ENCODE measurements around the gene TIMP2. TPM values are rescaled to one million over a fixed set of nuclear protein-coding genes. Genes with fewer than 3 reads are reported as not detected.

Gene TIMP2
- polyA plus RNA-seq, 1 donor from 2014 or later, result 25.6 TPM

- H3K4me2 ChIP-seq (ENCODE audit: low read length), result no peak overlapping the region
Observed at GRCh38 chr17:78819806-78820792, 105.1 kb downstream of the TIMP2 start.

GRCh38 chr17:78819402-78819801 is 105.8 kb downstream of the TIMP2 start:
- Histone ChIP-seq H2AFZ (ENCODE audit: low read depth, low read length) (no peak overlapping the region), H3K4me3 (ENCODE audit: low read length) (no peak overlapping the region), H3K36me3 (ENCODE audit: insufficient read depth, low read length) (no peaks in the 10 kb centered on the region)
- TF ChIP-seq RAD21 (conservative IDR thresholded peaks at IDR 0.05) (no peak), MXI1 (conservative IDR thresholded peaks at IDR 0.05; ENCODE audit: poor library complexity, severe bottlenecking) (no peak), TAF1 (IDR thresholded peaks at IDR 0.05; ENCODE audit: low read depth) (no peak), REST (IDR thresholded peaks at IDR 0.05; ENCODE audit: borderline replicate concordance) (no peak), CTCF (IDR thresholded peaks at IDR 0.05; ENCODE audit: poor library complexity, severe bottlenecking) (no peak)

More at GRCh38 chr17:78819806-78820792, 105.1 kb downstream of the TIMP2 start:
- TF ChIP-seq CTCF (IDR thresholded peaks at IDR 0.05; ENCODE audit: poor library complexity, severe bottlenecking) (no peak), RAD21 (conservative IDR thresholded peaks at IDR 0.05) (no peak), SMC3 (conservative IDR thresholded peaks at IDR 0.05; ENCODE audit: poor library complexity) (no peak), REST (IDR thresholded peaks at IDR 0.05; ENCODE audit: borderline replicate concordance) (no peak), EP300 (conservative IDR thresholded peaks at IDR 0.05; ENCODE audit: poor library complexity, severe bottlenecking) (no peak), POLR2AphosphoS5 (IDR thresholded peaks at IDR 0.05) (no peak)
- H3K27ac ChIP-seq (ENCODE audit: low read length), result no peak overlapping the region
- H3F3A ChIP-seq (ENCODE audit: insufficient read depth, low read length, poor library complexity, severe bottlenecking), result no peaks in the 10 kb centered on the region
- no peak overlapping the region for H3K4me3 ChIP-seq (ENCODE audit: low read length)
- no peaks in the 10 kb centered on the region for H3K27me3 ChIP-seq (ENCODE audit: insufficient read depth, low read depth, low read length)
- no peaks in the 10 kb centered on the region for H3K9me2 ChIP-seq (ENCODE audit: insufficient read depth, low read length)
- no peaks in the 10 kb centered on the region for H3K36me3 ChIP-seq (ENCODE audit: insufficient read depth, low read length)
- H2AFZ ChIP-seq (ENCODE audit: low read depth, low read length), result no peak overlapping the region
- no peaks in the 10 kb centered on the region for H3K9me3 ChIP-seq (ENCODE audit: low read length)
- no peak overlapping the region for H3K9ac ChIP-seq (ENCODE audit: low read length)
- no peaks in the 10 kb centered on the region for H3K79me2 ChIP-seq (replicated peaks; ENCODE audit: insufficient read depth, low read length)
- H4K20me1 ChIP-seq (ENCODE audit: insufficient read depth), result no peaks in the 10 kb centered on the region

More at GRCh38 chr17:78819402-78819801, 105.8 kb downstream of the TIMP2 start:
- H3K9ac ChIP-seq (ENCODE audit: low read length), result no peak overlapping the region
- no peaks in the 10 kb centered on the region for H3F3A ChIP-seq (ENCODE audit: insufficient read depth, low read length, poor library complexity, severe bottlenecking)
- H3K4me2 ChIP-seq (ENCODE audit: low read length), result no peak overlapping the region
- no peaks in the 10 kb centered on the region for H3K27me3 ChIP-seq (ENCODE audit: insufficient read depth, low read depth, low read length)
- no peak overlapping the region for H3K27ac ChIP-seq (ENCODE audit: low read length)
- H3K9me3 ChIP-seq (ENCODE audit: low read length), result no peaks in the 10 kb centered on the region
- no peaks in the 10 kb centered on the region for H4K20me1 ChIP-seq (ENCODE audit: insufficient read depth)
- no peaks in the 10 kb centered on the region for H3K79me2 ChIP-seq (replicated peaks; ENCODE audit: insufficient read depth, low read length)
- H3K9me2 ChIP-seq (ENCODE audit: insufficient read depth, low read length), result no peaks in the 10 kb centered on the region
